K562 (cell line): ENCODE measurements around the gene ANAPC2. TPM values are rescaled to one million over a fixed set of nuclear protein-coding genes. Genes with fewer than 3 reads are reported as not detected.
A peak's percentile ranks its signal among the peaks of the same experiment; 100 is the strongest.

Experiments used
- CBFA2T3 ChIP-seq: fragments of 450-650 bp; IDR thresholded peaks from 2 replicates; pipeline ENCODE4 v1.6.1; 2017
- CEBPG ChIP-seq, 3 experiments: fragments of 200-800 bp in 1 of 3; sonication (Bioruptor generic) in 1 of 3; sonication (generic) in 1 of 3; formaldehyde crosslinking in 1 of 3; IDR thresholded peaks in 2 of 3; conservative IDR thresholded peaks in 1 of 3; 2 replicates each; pipeline versions ENCODE4 v1.6.1 to v1.8.0; 2016 to 2022; ENCODE audit warnings: missing compliant biosample characterization in 2 of 3, missing genetic modification characterization in 2 of 3, mild to moderate bottlenecking in 1 of 3, missing genetic modification reagents in 1 of 3
- CHCHD3 ChIP-seq: fragments of 250-450 bp; sonication (Bioruptor Pico); IDR thresholded peaks from 2 replicates; pipeline ENCODE4 v2.1.2; 2022; ENCODE audit warnings: mild to moderate bottlenecking
- DACH1 ChIP-seq: fragments of 450-650 bp; IDR thresholded peaks from 2 replicates; pipeline ENCODE4 v1.6.1; 2018; ENCODE audit not compliant: partially characterized antibody
- DMBX1 ChIP-seq: fragments of 250-450 bp; sonication (Bioruptor Pico); IDR thresholded peaks from 2 replicates; pipeline ENCODE4 v1.8.0; 2022; ENCODE audit warnings: inconsistent platforms, mild to moderate bottlenecking, moderate library complexity, borderline replicate concordance
- ESRRA ChIP-seq: fragments of 450-650 bp; IDR thresholded peaks from 2 replicates; pipeline ENCODE4 v1.6.1; 2014; ENCODE audit warnings: low read depth, mild to moderate bottlenecking, moderate library complexity, borderline replicate concordance
- GATA2 ChIP-seq: sonication (generic); formaldehyde crosslinking; IDR thresholded peaks from 2 replicates; pipeline ENCODE4 v1.4.0; 2020; ENCODE audit warnings: mild to moderate bottlenecking, missing genetic modification reagents
- GATAD2B ChIP-seq: fragments of 450-650 bp; IDR thresholded peaks from 2 replicates; pipeline ENCODE4 v1.6.1; 2017; ENCODE audit warnings: mild to moderate bottlenecking, borderline replicate concordance
- HMGXB4 ChIP-seq: sonication (generic); formaldehyde crosslinking; IDR thresholded peaks from 2 replicates; pipeline ENCODE4 v1.8.1; 2023; ENCODE audit warnings: mild to moderate bottlenecking, missing genetic modification reagents
- MAX ChIP-seq: sonication (generic); formaldehyde crosslinking; IDR thresholded peaks from 2 replicates; pipeline ENCODE4 v1.9.0; 2022; ENCODE audit warnings: mild to moderate bottlenecking, missing genetic modification reagents
- NCOR1 ChIP-seq: fragments of 450-650 bp; IDR thresholded peaks from 2 replicates; pipeline ENCODE4 v1.6.1; 2016; ENCODE audit warnings: mild to moderate bottlenecking, moderate library complexity
- POLR2B ChIP-seq: fragments of 450-650 bp; IDR thresholded peaks from 2 replicates; pipeline ENCODE4 v1.6.1; 2018; ENCODE audit warnings: low read depth; ENCODE audit not compliant: partially characterized antibody
- RBM17 ChIP-seq: fragments of 200-400 bp; formaldehyde crosslinking; IDR thresholded peaks from 2 replicates; pipeline ENCODE4 v1.6.1; 2017; ENCODE audit warnings: low read depth, mild to moderate bottlenecking, low read length, borderline replicate concordance
- RNF2 ChIP-seq: sonication (generic); IDR thresholded peaks from 2 replicates; pipeline ENCODE4 v1.6.1; 2016
- SMARCB1 ChIP-seq: IDR thresholded peaks from 2 replicates; pipeline ENCODE4 v1.6.1; 2011; ENCODE audit warnings: improper control_type of control experiment, low read depth; ENCODE audit not compliant: insufficient read length
- SMARCC2 ChIP-seq: fragments of 450-650 bp; IDR thresholded peaks from 2 replicates; pipeline ENCODE4 v1.6.1; 2017; ENCODE audit warnings: antibody characterized with exemption, moderate library complexity, mild to moderate bottlenecking, low read depth
- TCF3 ChIP-seq: sonication (generic); formaldehyde crosslinking; IDR thresholded peaks from 2 replicates; pipeline ENCODE4 v1.4.0; 2020; ENCODE audit warnings: mild to moderate bottlenecking, missing genetic modification reagents
- ZFX ChIP-seq: sonication (generic); formaldehyde crosslinking; IDR thresholded peaks from 2 replicates; pipeline ENCODE4 v1.8.0; 2022; ENCODE audit warnings: mild to moderate bottlenecking, missing genetic modification reagents, moderate library complexity
- ZNF232 ChIP-seq: sonication (generic); formaldehyde crosslinking; IDR thresholded peaks from 2 replicates; pipeline ENCODE4 v1.8.0; 2022; ENCODE audit warnings: mild to moderate bottlenecking, missing genetic modification reagents
- ZNF407 ChIP-seq: fragments of 450-650 bp; IDR thresholded peaks from 2 replicates; pipeline ENCODE4 v1.6.1; 2016; ENCODE audit warnings: low read depth
- polyA plus RNA-seq, 8 experiments: library from polyadenylated mRNA; depleted of rRNA in 4 of 8; stranded (reverse) in 5 of 8; unstranded in 3 of 8; fragments of >200 nt; fragmentation: Nextera tagmentation in 2 of 8; fragmentation: Illumina TruSeq in 1 of 8; extraction: Ambion mirVana in 2 of 8; extraction: Trizol in 1 of 8; gene quantifications; 2 replicates each; pipeline versions ENCODE4 v1.2.1 to v1.2.3, GENCODE V29; 2011 to 2014; ENCODE audit warnings: inconsistent platforms in 1 of 8, missing spikeins in 1 of 8
- total RNA-seq, 7 experiments: library from RNA; depleted of rRNA in 6 of 7; stranded (reverse); fragments of >200 nt in 6 of 7; fragmentation: Illumina TruSeq in 2 of 7; extraction: Trizol in 2 of 7; gene quantifications; 2 replicates each; pipeline versions ENCODE4 v1.2.1 to v1.2.3, GENCODE V29; 2011 to 2021; ENCODE audit warnings: low replicate concordance in 1 of 7

ANAPC2 gene
- total and polyA plus RNA-seq, 9 of the 15 experiments (the other 6 are each of a cell fraction or from before 2014, with no cell fraction given) = 0.11 to 56.5 (median 17.1) TPM; not detected in 1

- TF ChIP-seq DACH1 = peak; percentile 92
- peak; percentile 58 for TF ChIP-seq MAX (CRISPR knock-in tag)
- peak; percentile 70 for TF ChIP-seq NCOR1
- no peak for TF ChIP-seq CEBPG (CRISPR knock-in tag; IDR thresholded peaks at IDR 0.05)
- TF ChIP-seq CEBPG (tag; conservative IDR thresholded peaks at IDR 0.05 in 1 of 2, IDR thresholded peaks at IDR 0.05 in 1 of 2) = no peak
- peak; percentile 71 for TF ChIP-seq TCF3 (CRISPR knock-in tag)
- peak; percentile 75 for TF ChIP-seq CBFA2T3
- 0 out of 2 replicates have a peak, but pooled peaks have one; percentile 60 for TF ChIP-seq GATAD2B
- TF ChIP-seq ZNF232 (CRISPR knock-in tag) = no peak
- no peak; the same call in 1 of the 2 replicates for TF ChIP-seq HMGXB4 (CRISPR knock-in tag)
- TF ChIP-seq ZNF407 = no peak; the same call in 1 of the 2 replicates
- peak; percentile 40 for TF ChIP-seq POLR2B
- TF ChIP-seq RBM17 = no peak
- TF ChIP-seq SMARCC2 = 0 out of 2 replicates have a peak, but pooled peaks have one; percentile 53
- TF ChIP-seq ESRRA = peak; percentile 96
- peak; percentile 75 for TF ChIP-seq GATA2 (CRISPR knock-in tag)
- peak; percentile 51 for TF ChIP-seq ZFX (CRISPR knock-in tag)
- no peak for TF ChIP-seq SMARCB1
- TF ChIP-seq RNF2 = peak; percentile 88
- peak; percentile 85 for TF ChIP-seq DMBX1 (CRISPR knock-in tag)
- no peak for TF ChIP-seq CHCHD3 (CRISPR knock-in tag)
Observed at GRCh38 chr9:137218754-137219271, 30.5 kb upstream of the ANAPC2 start (continued).
